ENCODE results near the gene HAPLN2. TPM values are rescaled to one million over a fixed set of nuclear protein-coding genes. Genes with fewer than 3 reads are reported as not detected.

The HAPLN2 gene
- total RNA-seq, 2 donors from 2014 or later, result 4.4 to 8.7 TPM

DNA sequence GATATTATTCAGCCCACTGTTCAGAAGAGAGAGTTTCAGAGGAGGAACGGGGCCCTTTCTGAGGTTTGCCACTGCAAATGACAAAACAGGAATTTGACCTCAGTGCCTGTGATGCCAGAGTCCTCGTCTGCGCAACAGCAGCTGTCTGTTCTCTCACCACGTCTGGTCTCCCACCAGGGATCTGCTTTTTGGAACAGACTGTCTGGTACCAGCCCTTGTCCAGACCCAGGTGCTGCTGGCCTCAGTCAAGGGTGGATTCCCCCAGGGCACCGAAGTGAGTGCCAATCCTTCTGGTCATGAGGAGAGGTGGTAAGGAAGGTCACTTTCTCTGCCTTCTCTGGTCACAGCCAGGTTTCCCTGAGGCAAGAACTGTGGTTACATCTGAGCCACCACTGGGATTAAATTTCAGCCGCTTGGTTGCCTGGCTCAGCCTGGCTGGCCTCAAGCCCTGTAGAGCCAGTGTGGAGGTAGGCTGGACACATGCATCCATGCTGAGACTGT lies 20.4 kb downstream of the HAPLN2 start:
- DNase-seq (ENCODE audit: low spot score), result no peak
- intact Hi-C loops (cut with DNase I), result no loop called here

DNA sequence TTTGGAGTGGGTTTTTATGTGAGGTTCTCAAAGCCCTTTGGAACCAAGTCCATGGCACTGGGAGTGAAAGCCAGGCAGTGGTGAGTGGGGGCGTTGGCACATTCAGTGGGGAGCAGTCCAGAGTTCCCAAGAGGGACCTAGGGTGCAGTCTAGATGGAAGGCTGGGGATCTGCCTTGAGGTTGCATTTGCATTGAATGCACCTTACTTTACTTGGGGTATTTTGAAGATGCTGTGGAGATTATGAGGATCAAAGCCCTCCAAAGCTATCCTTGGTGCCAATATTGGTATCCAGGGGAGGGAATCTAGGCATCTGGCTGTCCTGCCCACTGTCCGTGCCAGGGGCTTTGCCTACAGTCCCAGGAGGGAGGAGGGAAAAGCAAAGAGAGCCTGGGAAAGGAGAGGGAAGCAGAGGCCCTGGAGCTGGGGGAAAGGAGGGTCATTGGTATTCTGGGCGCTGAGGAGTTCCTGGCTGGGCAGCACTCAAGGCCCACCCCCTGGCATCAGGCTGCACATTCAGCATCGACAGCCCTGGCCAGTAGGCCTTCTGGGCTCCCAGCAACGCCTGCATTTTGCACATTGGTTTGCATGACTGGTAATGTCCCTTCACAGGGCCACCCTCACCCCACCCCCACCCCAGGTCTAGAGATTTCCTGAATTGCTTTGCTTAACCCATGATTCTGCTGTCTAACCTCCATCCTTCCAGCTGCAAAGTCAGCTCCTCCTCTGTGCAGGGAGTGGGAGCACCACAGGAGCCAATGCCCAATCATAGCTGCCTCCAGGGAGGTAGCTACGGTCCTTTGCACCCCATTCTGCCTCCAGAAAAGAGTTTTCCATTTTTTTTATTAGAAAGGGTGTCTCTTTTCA lies 21.9 kb downstream of the HAPLN2 start:
- no peak for DNase-seq (ENCODE audit: low spot score)
- intact Hi-C loops (cut with DNase I), result no loop called here

DNA sequence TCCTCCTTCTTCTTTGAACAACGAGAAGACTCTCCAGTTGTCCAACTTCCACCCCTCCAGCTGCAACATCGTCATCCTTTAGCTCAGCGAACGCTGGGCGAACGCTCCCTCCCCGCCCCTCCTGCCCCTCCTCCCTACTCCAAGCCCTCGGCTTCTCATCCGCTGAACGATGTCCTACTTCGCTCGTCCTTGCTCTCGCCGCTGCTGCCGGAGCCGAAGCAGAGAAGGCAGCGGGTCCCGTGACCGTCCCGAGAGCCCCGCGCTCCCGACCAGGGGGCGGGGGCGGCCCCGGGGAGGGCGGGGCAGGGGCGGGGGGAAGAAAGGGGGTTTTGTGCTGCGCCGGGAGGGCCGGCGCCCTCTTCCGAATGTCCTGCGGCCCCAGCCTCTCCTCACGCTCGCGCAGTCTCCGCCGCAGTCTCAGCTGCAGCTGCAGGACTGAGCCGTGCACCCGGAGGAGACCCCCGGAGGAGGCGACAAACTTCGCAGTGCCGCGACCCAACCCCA lies 22.6 kb downstream of the HAPLN2 start, which contains the start of gene BCAN:
Gene BCAN (plus strand): TSS at position 357 of the 504 bp plus-strand sequence. CDS start 3,938 bp downstream, outside the sequence.
- no peak for DNase-seq (ENCODE audit: low spot score)
- intact Hi-C loops (cut with DNase I), result no loop called here

GRCh38 chr1:156642265-156643048 lies 23.2 kb downstream of the HAPLN2 start:
- intact Hi-C loops (cut with DNase I), result no loop called here
- no peak for DNase-seq (ENCODE audit: low spot score)

GRCh38 chr1:156643049-156643777 lies 24.0 kb downstream of the HAPLN2 start:
- DNase-seq (ENCODE audit: low spot score), result no peak
- intact Hi-C loops (cut with DNase I), result no loop called here

- no peak for DNase-seq (ENCODE audit: low spot score)
Observed at GRCh38 chr1:156643778-156644092, 24.5 kb downstream of the HAPLN2 start.

DNA sequence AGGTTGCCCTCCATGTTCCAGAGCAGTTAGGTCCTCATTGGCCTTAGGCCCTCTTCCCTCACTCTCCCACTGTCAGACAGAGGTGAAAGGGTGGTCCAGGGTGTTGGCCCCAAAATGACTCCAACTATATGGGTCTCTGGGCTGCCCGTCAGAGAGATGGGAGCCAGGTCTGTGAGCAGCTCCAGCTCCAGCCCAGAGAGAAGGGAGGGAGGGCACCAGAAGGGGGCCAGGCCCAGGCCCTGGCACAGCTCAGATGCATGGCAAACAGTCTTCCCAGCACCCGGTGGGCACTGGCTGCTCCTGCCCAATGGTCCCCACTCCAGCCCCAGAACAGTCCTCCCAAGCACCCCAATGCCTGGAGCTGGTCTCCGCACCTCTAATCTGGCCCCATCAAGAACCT lies 24.9 kb downstream of the HAPLN2 start:
- intact Hi-C loops (cut with DNase I), result no loop called here
- no peak for DNase-seq (ENCODE audit: low spot score)

More at GRCh38 chr1:156643778-156644092, 24.5 kb downstream of the HAPLN2 start:
- intact Hi-C loops (cut with DNase I), result no loop called here

GRCh38 chr1:156644640-156645039 lies 25.4 kb downstream of the HAPLN2 start:
- no peak for DNase-seq (ENCODE audit: low spot score)
- intact Hi-C loops (cut with DNase I), result no loop called here

- DNase-seq (ENCODE audit: low spot score), result no peak
- intact Hi-C loops (cut with DNase I), result no loop called here
Observed at GRCh38 chr1:156645056-156645455, 25.8 kb downstream of the HAPLN2 start.

DNA sequence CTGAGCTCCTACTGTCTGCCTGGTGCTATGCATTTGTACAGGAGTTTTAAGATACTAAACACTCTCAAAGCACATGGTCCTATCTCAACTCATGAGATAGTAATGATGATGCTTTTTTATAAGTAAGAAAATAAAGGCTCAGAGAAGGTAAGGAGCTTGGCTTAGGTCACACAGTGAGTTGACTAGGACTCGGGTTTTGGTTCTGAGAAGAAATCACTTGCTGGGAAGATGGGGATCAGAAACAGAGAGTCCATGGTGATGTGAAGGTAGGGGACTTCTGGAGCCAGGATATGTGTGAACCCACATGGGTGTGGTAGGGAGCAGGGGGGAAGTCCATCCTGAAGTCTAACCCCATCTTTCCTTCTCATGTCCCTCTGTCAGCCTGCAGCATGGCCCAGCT lies 26.5 kb downstream of the HAPLN2 start:
- DNase-seq (ENCODE audit: low spot score), result no peak
- intact Hi-C loops (cut with DNase I), result no loop called here

- intact Hi-C loops (cut with DNase I), result no loop called here
- DNase-seq (ENCODE audit: low spot score), result no peak
Observed at GRCh38 chr1:156646738-156647211, 27.6 kb downstream of the HAPLN2 start.

GRCh38 chr1:156647351-156647750 lies 28.1 kb downstream of the HAPLN2 start:
- intact Hi-C loops (cut with DNase I), result no loop called here
- no peak for DNase-seq (ENCODE audit: low spot score)

DNA sequence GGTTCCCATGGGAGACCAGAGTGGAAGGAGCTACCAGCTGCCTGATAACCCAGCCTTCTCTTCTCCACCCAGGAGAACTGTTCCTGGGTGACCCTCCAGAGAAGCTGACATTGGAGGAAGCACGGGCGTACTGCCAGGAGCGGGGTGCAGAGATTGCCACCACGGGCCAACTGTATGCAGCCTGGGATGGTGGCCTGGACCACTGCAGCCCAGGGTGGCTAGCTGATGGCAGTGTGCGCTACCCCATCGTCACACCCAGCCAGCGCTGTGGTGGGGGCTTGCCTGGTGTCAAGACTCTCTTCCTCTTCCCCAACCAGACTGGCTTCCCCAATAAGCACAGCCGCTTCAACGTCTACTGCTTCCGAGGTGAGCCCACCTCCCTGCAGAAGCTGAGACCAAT lies 29.3 kb downstream of the HAPLN2 start:
- DNase-seq (ENCODE audit: low spot score), result no peak
- intact Hi-C loops (cut with DNase I), result no loop called here

- intact Hi-C loops (cut with DNase I), result no loop called here
- DNase-seq (ENCODE audit: low spot score), result no peak
Observed at GRCh38 chr1:156648951-156649350, 29.7 kb downstream of the HAPLN2 start.

- intact Hi-C loops (cut with DNase I), result loop anchor here in 1 of 2 donors (10.0 kb wide), 1 partner anchor 268 kb away; no protein-coding TSS in a partner anchor
Observed at GRCh38 chr1:156652131-156652991, 33.1 kb downstream of the HAPLN2 start.

DNA sequence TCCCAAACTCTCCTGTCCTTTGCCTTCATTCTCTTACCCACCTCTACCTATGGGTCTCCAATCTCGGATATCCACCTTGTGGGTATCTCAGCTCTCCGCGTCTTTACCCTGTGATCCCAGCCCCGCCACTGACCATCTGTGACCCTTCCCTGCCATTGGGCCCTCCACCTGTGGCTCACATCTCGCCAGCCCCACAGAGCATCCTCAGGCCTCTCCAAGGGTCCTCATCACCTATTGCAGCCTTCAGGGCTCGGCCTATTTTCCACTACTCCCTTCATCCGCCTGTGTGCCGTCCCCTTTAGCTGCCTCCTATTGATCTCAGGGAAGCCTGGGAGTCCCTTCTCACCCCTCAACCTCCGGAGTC lies 33.8 kb downstream of the HAPLN2 start:
- intact Hi-C loops (cut with DNase I), result loop anchor here in 1 of 2 donors (10.0 kb wide), 1 partner anchor 268 kb away; no protein-coding TSS in a partner anchor
- DNase-seq (ENCODE audit: low spot score), result no peak

More at GRCh38 chr1:156652131-156652991, 33.1 kb downstream of the HAPLN2 start:
- DNase-seq (ENCODE audit: low spot score), result no peak

DNA sequence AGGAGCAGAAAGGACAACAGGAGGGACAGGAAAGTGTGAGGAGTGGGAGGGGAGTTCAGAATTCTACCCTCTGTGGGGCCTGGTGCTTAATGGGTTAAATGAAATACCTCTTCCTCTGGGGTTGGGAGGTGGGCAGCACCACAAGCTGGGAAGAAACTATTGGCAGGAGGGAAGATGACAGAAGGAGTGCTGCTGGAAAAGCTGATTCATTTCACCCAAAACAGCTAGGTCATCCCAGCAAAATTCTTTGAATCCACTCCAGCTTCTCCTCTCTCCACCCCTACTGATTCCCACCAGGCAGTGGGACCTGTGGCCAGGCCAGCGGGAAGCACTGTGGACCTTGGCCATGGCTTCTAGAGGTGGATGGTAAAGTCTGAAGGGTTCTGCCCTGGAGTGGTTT lies 35.5 kb downstream of the HAPLN2 start:
- intact Hi-C loops (cut with DNase I), result loop anchor here in 1 of 2 donors (5.0 to 10.0 kb wide), 2 partner anchors 72 to 270 kb away; no protein-coding TSS in a partner anchor

More for the DNA sequence above, 35.5 kb downstream of the HAPLN2 start:
- no peak for DNase-seq (ENCODE audit: low spot score)
